ENCODE results near the gene CCDC57. TPM values are rescaled to one million over a fixed set of nuclear protein-coding genes. Genes with fewer than 3 reads are reported as not detected.

CCDC57 gene
- total RNA-seq, 1 donor, result 21.0 TPM

DNA sequence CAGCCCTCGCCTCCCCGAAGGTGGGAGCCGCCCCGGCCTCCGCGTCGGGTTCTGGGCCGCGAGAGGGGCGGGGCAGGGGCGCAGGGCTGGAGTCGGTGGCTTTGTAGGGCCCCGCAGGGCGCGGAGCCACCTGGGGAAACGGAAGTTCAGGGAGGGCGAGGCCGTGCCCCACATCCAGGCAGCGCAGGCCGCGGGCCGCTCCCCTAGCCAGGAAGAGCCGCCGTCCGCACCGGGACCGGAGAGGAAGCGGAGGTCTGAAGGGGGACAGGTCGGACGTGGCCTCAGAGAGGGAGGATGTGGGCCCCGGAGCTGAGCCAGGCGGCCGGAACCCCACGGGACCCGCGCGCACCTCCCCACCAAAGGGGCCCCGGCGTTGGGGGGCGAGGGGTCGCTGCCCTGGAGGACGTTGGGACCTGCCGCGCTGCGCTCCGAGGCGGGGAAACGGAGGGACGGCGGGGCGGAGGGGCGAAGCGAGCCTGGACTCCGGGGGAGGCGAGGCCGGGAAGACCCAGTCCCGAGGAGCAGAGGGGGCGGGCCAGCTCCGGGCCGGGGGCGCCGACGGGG is 15.7 kb upstream of the CCDC57 start:
- H3K4me3 ChIP-seq (ENCODE audit: insufficient read depth, low read length), result peak overlapping the region; percentile 89
- H2AFZ ChIP-seq (ENCODE audit: low read length), result no peak overlapping the region
- H3K4me2 ChIP-seq (ENCODE audit: insufficient read depth, low read length), result peak overlapping the region; percentile 67
- DNase-seq (ENCODE audit: insufficient read length, low spot score, missing footprints), result peak; percentile 82
- peaks cover 45% of the 10 kb centered on the region for H3K79me2 ChIP-seq (ENCODE audit: insufficient read depth, low read length)
- peak overlapping the region; percentile 41 for H3K27ac ChIP-seq (ENCODE audit: low read depth, low read length)
- H4K20me1 ChIP-seq (ENCODE audit: insufficient read depth, low read length), result peaks cover 36% of the 10 kb centered on the region
- no peaks in the 10 kb centered on the region for H3K27me3 ChIP-seq (ENCODE audit: insufficient read depth, low read length)
- TF ChIP-seq, protein P1, sequence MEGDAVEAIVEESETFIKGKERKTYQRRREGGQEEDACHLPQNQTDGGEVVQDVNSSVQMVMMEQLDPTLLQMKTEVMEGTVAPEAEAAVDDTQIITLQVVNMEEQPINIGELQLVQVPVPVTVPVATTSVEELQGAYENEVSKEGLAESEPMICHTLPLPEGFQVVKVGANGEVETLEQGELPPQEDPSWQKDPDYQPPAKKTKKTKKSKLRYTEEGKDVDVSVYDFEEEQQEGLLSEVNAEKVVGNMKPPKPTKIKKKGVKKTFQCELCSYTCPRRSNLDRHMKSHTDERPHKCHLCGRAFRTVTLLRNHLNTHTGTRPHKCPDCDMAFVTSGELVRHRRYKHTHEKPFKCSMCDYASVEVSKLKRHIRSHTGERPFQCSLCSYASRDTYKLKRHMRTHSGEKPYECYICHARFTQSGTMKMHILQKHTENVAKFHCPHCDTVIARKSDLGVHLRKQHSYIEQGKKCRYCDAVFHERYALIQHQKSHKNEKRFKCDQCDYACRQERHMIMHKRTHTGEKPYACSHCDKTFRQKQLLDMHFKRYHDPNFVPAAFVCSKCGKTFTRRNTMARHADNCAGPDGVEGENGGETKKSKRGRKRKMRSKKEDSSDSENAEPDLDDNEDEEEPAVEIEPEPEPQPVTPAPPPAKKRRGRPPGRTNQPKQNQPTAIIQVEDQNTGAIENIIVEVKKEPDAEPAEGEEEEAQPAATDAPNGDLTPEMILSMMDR (IDR thresholded peaks at IDR 0.05; ENCODE audit: extremely low read depth, low read depth, low read length), result no peak
- no peaks in the 10 kb centered on the region for H3K4me1 ChIP-seq (ENCODE audit: insufficient read depth, low read length)
- H3K36me3 ChIP-seq (ENCODE audit: insufficient read depth, low read length), result peaks cover 5% of the 10 kb centered on the region
- H3K9me3 ChIP-seq (ENCODE audit: low read depth, low read length), result no peaks in the 10 kb centered on the region

DNA sequence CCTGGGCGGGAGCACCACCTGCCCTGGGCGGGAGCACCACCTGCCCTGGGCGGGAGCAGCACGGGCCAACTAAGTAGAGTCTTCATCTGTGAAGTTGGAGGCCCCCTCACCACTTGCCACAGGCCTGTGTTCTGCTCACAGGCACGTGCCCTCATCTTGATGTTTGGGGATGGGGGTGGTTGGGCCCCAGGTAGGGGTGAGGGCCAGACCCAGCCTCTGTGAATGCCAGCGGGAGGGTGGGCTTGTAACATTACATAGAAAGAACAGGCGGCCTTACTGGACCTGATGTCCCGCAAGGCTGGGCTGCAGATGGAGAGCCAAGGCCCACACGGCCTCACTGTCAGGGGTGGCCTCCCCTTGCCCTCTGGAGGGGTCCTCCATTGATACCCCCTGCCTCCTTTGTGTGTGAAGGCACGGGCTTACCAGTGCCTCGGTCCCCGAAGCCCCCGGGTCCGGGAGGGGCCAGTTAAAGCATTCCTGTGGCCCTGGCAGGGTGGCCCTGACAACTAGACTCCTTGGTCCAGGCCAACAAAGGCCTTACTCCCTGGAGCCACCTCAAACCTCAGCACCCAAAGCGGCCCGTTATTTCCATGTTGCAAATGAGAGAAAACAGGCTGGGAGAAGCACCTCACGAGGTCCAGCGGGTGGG is 15.1 kb upstream of the CCDC57 start:
- Histone ChIP-seq H3K27ac (ENCODE audit: low read depth, low read length) (no peak overlapping the region), H3K9me3 (ENCODE audit: low read depth, low read length) (no peaks in the 10 kb centered on the region), H2AFZ (ENCODE audit: low read length) (no peak overlapping the region), H3K79me2 (ENCODE audit: insufficient read depth, low read length) (peaks cover 39% of the 10 kb centered on the region), H3K4me2 (ENCODE audit: insufficient read depth, low read length) (peak overlapping the region; percentile 67), H3K4me3 (ENCODE audit: insufficient read depth, low read length) (peak overlapping the region; percentile 89), H3K27me3 (ENCODE audit: insufficient read depth, low read length) (no peaks in the 10 kb centered on the region), H4K20me1 (ENCODE audit: insufficient read depth, low read length) (peaks cover 31% of the 10 kb centered on the region), H3K36me3 (ENCODE audit: insufficient read depth, low read length) (no peaks in the 10 kb centered on the region), H3K4me1 (ENCODE audit: insufficient read depth, low read length) (no peaks in the 10 kb centered on the region)
- peak; percentile 88 for DNase-seq (ENCODE audit: insufficient read length, low spot score, missing footprints)
- TF ChIP-seq, protein P1 (IDR thresholded peaks at IDR 0.05; ENCODE audit: extremely low read depth, low read depth, low read length), result no peak

DNA sequence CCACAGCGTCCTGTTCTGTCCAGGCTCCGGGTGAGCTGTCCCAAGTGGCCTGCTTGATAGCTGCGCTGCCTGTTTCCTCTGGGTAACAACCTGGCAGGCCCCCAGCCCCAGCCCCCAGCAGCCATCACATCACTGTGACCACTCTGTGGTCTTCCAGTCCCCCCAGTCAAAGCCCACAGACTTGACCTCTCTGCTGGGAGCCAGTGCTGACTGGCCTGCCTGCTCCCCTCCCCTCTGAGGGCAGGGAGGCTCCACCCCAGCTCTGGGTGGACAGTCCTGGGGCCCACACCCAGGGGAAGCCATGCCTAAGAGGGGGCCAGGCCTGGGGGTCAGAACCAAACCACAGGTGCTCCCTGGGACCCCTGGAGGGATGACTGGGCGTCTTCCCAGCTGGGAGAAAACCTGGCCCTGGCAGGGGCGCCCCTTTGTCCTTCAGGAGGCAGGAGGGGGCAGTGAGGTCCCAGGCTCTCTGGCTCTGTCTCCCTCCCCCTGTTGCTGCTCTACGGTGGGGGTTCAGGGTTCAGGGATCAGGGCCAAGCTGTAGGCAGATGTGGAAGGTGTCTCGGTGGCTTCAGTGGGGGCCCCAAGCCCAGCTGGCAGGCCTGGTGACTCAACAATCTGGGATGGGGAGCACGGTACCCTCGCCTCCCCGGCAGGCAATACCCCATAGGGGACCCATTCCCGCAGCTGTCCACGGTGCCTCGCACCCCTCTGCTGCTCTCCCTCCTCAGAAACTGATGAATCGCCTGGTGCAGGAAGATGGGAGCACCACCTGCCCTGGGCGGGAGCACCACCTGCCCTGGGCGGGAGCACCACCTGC is 14.4 kb upstream of the CCDC57 start:
- Histone ChIP-seq H3K79me2 (ENCODE audit: insufficient read depth, low read length) (peaks cover 31% of the 10 kb centered on the region), H3K4me2 (ENCODE audit: insufficient read depth, low read length) (no peak overlapping the region), H2AFZ (ENCODE audit: low read length) (no peak overlapping the region), H3K36me3 (ENCODE audit: insufficient read depth, low read length) (no peaks in the 10 kb centered on the region), H4K20me1 (ENCODE audit: insufficient read depth, low read length) (peaks cover 24% of the 10 kb centered on the region), H3K4me1 (ENCODE audit: insufficient read depth, low read length) (no peaks in the 10 kb centered on the region), H3K27ac (ENCODE audit: low read depth, low read length) (no peak overlapping the region), H3K27me3 (ENCODE audit: insufficient read depth, low read length) (no peaks in the 10 kb centered on the region), H3K4me3 (ENCODE audit: insufficient read depth, low read length) (no peak overlapping the region), H3K9me3 (ENCODE audit: low read depth, low read length) (no peaks in the 10 kb centered on the region)
- peak; percentile 93 for DNase-seq (ENCODE audit: insufficient read length, low spot score, missing footprints)
- TF ChIP-seq, protein P1 (IDR thresholded peaks at IDR 0.05; ENCODE audit: extremely low read depth, low read depth, low read length), result no peak

Data from osteoblast (primary cell).